ENCODE measurements around the gene TRIM65.
"Not testable (repeated sequence)": the region's sequence is repeated elsewhere in the genome, so short reads cannot be mapped to it uniquely, and the experiment has no call there.

TRIM65 gene

DNA sequence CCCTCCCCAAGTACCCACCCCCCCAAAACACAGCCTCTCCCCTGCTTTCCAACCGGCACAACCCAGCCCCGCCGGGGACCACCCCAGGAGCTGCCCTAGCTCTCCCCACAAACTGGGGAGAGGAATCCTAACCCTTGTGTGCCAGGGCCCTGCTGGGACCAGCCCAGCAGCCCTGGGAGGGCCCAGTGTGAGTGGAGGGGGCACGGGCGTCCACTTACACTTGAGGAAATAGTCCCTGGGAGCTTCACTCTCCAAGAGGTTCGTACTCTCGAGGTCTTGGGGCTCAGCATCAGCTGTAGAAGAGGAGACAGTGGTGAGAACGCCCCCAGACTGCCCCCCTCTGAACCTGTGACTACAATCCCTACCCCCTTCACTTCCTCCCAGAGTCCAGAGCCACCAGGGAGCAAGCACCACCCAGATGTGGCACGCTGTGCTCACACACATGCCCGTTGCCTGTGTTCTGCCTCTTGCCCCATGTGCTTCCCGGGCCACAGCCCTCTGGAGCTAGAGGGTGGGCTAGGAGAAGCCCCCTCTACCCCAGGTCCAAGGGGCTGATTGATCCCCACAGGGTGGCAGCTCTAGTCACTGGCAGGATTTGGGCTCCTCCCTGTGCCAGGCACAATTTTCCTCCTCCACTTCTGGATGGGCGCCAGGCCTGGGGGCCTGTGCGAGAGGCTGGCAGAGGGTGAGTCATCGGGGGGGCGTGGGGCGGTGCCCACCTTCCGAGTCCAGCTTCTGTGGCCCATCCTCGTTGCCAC is 21.4 kb downstream of the TRIM65 start:
- peak; percentile 54 for DNase-seq (ENCODE audit: low spot score)

DNA sequence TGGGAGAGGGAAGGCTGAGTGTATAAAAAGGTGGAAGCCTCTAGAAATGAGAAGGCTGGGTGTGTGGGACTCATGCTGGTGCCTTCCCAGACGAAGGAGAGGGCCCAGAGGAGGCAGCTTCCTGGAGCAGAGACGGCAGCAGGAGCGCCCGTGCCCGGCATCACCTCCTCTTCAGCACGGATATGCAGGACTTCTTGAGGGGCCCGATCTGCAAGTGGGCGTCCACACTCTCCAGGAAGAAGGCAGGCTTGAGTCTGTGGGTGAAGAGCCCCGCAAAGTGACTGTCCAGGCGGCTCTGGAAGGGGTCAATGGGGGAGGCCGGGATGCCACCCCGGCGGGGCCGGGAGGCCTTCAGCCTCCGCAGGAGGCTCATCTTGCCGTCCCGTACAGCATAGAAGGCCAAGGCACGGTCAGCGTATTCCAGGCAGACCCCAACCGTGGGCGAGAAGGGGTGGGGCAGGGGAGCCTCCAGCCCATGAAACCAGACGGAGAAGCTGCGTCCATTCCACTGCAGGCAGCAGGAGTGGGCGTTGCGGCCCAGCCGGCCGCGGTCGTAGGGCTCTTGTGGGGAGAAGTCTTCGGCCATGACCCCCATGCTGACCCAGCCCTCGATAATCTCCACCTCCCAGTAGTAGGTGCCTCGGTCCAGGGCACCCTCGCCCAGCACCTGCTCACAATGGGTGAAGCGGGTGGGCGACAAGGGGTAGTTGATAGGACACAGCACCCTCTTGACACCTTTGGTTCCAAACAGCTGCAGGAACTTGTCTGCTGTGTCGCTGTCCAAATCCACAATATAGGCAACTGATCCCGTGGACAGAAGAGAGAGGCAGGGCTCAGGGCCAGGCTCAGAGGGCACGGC is 22.2 kb downstream of the TRIM65 start:
- no peak for DNase-seq (ENCODE audit: low spot score)

DNA sequence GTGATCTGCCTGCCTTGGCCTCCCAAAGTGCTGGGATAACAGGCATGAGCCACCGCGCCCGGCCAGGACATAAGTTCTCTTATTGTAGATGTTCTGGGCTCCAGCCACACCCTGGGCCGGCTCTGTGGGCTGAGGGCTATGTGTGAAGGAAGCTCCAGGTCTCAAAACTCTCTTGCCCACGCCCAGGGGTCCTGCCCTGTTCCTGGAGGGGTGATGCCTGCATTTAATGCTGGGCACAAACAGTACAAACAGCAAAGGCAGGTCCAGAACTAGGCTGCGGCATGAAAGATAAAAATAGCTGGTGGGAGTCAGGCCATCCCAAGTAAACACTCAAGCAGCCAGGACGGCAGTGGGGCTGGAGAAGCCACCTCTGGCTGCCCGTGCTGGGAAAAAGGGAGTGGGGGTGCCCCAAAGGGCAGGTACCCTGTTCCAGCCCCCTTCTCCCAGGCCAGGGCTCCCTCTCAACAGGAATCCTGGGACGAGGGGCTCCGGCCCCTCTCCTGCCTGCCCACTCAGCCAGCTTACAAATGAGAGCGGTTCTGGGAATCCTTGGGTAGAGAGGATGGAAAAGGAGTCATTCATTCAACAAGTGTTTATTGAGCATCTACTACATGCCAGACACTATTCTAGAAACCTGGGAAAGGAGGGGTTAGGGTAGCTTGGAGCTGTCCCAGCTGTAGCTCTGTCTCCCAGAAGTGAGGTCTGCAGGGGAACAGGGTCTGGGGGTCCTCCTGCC is 23.0 kb downstream of the TRIM65 start:
- DNase-seq (ENCODE audit: low spot score), result no peak

DNA sequence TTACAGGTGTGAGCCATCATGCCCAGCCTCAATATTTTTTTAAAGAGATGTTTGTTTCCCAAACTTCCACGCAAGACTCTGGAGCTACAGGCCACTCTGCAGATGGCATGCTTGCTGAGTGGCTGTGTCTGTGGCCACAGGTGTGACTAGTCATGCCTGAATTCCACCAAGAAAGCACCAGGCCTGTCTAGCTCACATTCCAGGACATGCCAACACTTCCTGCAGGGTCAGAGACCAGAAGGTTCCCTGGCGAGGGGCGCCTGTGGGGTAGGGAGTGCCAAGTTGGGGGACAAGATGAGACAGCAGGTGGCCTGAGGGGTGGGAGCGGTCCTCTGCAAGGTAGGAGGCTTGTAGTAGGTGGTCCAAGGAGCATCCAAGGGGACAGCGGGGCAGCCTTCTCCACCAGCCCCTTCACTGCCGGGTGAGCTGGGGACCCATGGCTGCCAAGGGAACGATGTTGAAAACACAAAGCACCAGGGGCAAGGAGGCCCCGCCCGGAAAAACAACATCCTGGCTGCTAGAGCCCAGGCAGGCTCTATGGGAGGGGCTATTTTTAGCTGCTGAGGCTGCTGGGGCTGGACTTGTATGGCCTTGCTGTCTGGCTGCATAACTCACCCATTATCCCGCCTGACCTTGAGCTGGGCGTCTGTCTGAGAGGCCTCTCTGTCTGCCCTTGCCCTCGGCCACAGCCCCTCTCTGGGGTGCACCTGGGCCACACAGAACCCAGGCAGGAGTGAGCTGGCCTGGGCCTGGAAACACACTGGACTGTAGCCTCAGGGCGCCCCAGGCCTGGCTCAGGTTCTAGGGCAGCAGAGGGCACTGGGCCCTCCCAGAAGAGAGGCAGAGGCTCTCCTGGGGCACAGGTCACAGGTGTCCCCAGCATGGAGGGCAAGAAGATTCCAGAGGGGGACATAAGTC is 24.1 kb downstream of the TRIM65 start:
- DNase-seq (ENCODE audit: low spot score), result peak; percentile 70

DNA sequence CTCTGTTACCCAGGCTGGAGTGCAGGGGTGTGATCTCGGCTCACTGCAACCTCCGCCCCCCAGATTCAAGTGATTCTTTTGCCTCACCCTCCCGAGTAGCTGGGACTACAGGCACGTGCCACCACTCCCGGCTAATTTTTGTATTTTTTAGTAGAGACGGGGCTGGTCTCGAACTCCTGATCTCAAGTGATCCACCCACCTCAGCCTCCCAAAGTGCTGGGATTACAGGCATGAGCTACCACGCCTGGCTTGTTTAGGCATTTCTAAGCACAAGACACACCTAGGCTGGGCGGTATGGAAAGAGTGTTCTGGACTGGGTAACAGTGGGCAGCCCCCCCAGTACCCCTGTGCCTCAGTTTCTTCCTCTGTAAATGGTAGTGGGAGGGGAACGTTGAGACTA is 26.5 kb downstream of the TRIM65 start:
- not testable (repeated sequence) for DNase-seq (ENCODE audit: low spot score)

DNA sequence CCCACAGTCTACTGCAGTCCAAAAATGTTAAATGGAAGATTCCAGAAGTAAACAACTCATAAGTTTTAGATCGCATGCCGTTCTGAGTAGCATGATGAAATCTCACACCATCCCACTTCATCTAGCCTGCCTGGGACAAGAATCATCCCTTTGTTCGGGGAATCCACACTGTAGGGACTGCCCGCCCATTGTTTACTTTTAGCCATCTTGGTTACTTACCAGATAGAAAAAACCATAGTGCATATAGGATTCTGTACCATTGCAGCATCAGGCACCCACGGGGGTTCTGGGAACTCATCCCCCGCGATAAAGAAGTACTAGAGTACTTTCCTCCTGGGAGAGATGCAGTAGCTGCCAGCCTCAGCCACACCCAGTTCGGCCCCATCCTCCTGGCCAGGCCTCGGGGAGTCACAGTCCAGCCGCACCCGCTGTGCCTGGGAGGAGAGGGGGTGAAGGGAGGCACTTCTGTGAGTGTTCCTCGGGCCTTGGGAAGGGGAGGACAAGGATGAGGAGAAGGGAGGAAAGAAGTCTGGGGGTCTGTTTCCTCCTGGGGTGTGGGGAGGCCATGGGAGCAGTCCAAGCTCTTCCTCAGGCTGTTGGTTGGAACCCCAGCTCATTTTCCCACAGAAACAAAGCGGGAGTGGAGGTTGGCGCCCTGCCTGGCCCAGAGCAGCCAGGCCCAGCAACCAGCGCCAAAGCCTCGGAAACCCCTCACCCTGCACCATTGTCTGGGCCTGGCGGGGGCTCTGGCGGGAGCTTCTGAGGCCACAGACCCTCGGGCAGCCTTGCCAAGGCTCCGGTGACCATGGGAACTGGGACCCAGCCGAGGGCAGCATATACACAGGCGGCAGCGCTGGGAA is 27.2 kb downstream of the TRIM65 start:
- DNase-seq (ENCODE audit: low spot score), result peak; percentile 89

DNA sequence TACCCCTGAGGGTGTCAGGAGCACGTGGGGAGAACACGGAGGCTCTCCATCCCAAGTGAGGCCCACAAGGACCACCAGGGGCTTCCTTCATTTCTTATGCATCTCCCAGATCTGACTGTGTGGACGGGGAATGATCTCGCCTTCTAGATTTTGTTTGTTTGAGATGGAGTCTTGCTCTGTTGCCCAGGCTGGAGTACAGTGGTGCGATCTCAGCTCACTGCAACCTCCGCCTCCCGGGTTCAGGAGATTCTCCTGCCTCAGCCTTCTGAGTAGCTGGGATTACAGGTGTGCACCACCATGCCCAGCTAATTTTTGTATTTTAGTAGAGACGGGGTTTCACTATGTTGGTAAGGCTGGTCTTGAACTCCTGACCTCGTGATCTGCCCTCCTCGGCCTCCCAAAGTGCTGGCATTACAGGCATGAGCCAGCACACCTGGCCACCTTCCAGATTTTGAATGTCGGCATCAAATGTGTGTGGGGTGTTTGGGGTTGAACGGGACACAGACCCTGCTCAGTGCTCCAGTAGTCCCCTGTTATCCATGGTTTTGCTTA is 27.9 kb downstream of the TRIM65 start:
- DNase-seq (ENCODE audit: low spot score), result not testable (repeated sequence)

DNA sequence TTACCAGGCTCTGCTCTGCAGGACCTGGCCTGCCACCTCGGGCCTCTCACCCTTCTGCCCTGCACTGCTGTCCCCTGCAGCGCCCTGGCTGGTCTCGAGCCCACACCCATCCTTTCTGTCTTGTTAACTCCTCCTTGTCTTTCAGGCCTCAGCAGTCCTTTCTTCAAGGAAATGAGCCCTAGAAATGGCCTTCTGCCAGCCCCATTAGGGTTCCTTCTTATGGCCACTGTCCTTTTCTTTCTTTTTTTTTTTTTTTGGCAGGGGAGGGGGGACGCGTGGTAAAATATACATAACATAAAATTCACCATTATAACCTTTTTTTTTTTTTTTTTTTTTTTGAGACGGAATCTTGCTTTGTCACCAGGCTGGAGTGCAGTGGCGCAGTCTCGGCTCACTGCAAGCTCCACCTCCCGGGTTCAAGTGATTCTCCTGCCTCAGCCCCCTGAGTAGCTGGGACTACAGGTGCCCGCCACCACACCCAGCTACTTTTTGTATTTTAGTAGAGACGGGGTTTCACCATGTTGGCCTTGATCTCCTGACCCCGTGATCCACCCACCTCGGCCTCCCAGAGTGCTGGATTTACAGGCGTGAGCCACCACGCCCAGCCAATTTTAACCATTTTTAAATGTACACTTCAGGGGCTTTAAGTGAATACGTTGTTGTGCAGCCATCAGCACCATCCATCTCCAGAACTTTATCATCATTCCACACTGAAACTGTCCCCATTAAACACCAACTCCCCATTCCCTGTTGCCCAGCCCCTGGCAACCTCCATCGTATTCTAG is 31.2 kb downstream of the TRIM65 start:
- DNase-seq (ENCODE audit: low spot score), result not testable (repeated sequence)

DNA sequence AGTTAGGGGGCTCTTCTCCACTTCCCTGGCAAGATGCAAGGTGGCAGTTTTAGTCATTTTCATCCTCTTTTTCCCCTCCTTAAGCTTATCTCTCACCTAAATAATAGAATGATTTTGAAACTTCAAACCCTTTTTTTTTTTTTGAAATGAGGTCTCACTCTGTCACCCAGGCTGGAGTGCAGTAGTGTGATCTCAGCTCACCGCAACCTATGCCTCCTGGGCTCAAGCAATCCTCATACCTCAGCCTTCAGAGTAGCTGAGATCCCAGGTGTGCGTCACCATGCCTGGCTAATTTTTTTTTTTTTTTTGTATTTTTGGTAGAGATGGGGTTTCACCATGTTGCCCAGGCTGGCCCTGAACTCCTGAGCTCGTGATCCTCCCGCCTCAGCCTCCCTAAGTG is 31.9 kb downstream of the TRIM65 start:
- DNase-seq (ENCODE audit: low spot score), result not testable (repeated sequence)

DNA sequence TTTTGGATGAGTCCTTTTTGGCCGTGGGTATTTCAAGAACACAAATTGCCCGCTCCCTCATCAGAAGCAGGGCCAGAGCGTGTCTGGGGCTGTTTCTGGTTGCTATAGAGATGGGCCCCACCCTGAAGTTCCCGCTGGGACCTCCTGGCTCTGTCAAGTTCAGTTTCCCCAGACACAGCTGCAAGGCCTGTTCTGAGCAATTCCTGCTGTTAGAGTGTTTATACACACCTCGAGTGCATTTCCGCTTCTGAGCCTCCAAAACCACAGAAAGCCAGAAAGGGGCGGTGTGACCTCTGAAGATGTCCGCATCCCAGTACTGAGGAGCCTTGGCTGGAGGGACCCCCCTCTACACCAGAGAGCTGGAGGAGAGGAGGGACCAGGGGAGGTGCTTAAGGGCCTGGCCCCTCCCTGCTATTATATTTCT is 32.3 kb downstream of the TRIM65 start:
- no peak for DNase-seq (ENCODE audit: low spot score)

DNA sequence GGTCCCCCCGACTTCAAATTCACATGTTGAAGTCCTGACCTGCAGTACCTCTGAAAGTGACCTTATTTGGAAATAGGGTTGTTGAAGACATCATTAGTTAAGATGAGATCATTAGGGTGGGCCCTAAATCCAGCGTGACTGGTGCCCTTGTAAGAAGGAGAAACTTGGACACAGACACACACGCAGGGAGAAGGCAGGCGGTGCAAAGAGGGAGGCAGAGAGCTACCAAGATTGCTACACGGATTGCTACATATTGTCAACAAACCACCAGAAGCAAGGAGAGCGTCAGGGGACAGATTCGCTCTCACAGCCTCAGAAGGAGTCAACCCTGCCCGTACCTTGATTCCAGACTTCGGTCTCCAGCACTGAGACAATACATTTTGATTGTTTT is 34.8 kb downstream of the TRIM65 start:
- no peak for DNase-seq (ENCODE audit: low spot score)

DNA sequence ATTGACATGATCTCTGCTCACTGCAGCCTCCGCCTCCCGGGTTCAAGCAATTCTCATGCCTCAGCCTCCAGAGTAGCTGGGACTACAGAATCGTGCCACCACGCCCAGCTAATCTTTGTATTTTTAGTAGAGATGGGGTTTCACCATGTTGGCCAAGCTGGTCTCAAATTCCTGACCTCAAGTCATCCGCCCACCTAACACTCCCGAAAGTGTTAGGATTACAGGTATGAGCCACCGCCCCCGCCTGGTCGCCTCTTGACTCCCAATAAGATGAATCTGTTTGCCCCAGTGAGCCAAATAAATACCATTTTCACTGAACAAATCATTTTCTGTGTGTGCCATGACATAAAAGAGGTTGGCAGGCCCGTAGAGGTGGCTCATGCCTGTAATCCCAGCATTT is 37.4 kb downstream of the TRIM65 start:
- not testable (repeated sequence) for DNase-seq (ENCODE audit: low spot score)

DNA sequence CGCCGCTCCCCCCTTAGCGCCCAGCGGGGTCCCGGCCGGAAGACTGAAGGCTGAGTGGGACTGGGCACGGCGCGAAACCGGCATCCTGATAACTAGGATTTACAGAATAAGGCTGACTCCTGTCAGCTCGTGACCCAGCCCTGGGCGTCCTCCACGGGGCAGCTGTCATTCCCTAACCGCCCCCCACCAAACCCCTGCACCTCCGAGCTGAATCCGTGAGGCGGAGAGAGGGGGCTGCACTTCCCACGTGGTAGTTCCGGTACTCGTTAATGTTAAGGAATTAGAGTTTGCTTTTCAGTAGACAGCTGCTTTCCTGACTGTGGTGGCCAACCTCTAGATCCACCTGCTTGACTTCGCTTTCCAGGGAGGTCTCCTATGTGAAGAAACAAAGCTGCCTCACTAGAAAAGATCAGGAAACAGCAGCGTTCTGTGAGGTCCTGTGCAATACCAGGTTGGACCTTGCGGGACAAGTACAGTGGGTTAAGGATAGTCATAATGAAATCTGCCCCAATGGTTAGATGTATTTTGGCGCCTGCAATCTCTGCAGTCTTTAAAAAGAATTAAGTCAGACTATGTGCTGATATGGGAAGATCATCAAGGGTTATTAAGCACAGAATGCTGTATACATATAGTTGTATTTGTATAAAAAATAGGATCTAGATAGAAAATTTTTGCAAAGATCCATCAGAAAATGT is 40.5 kb downstream of the TRIM65 start:
- DNase-seq (ENCODE audit: low spot score), result no peak

DNA sequence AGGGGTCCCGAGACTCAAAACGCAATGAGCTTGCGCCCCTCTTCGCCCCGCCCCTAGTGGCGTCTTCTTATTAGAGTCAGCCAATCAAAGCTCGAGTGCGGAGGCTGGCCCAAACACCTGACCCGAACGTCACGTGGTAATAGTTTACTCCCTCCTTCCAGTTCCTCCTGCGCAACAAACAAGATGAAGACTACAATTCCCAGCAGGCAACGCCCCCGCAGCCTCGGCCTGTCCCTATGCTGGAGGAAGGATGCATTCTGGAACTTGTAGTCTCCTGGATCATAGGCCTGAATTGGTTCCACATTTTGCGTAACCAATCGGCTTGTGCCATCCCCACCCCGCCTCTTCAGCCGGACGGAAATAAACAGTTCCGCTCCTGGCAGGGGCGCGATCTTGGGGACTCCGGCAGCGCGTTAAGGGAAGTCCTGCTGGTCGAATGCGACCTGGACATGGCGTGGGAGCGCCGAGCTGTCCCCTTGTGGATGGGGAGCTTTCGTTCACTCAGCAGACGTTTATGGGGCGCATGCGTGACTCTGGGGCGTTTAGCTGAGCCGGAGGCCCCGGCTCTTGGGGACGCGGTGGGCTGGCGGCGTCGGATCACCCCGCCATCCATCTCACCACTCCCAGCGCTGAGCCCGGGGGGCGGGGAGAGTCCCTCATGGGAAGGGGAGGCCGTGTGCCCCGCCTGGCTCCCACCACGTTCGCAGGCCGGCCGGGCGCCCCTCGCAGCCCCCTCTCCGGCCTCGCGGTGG is 41.3 kb downstream of the TRIM65 start, which contains the start of gene WBP2:
Gene WBP2, minus strand, starts transcription at position 26 of the 752 bp plus-strand sequence. CDS start 38 bp downstream, outside the sequence.
- peak; percentile 100 for DNase-seq (ENCODE audit: low spot score)

DNA sequence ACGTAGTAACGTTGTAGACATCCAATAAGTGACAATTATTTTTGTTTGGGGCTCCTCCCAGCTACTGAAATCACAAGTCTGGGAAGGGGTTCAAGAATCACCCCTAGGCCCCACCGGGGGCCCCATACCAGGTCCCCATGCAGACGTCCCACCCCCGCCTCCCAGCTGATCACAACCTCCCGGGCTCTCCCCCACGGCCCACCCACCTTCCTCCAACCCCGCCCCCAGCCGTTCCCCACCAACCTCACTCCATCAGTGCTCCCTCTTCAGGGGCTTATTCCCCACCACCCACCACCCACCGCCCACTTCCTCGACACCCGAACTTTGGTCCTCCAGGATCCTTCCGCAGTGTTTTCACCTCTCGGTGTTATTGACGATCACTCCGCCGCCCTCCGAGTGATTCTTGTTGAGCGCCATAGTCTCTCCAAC is 41.9 kb downstream of the TRIM65 start:
- DNase-seq (ENCODE audit: low spot score), result no peak

DNA sequence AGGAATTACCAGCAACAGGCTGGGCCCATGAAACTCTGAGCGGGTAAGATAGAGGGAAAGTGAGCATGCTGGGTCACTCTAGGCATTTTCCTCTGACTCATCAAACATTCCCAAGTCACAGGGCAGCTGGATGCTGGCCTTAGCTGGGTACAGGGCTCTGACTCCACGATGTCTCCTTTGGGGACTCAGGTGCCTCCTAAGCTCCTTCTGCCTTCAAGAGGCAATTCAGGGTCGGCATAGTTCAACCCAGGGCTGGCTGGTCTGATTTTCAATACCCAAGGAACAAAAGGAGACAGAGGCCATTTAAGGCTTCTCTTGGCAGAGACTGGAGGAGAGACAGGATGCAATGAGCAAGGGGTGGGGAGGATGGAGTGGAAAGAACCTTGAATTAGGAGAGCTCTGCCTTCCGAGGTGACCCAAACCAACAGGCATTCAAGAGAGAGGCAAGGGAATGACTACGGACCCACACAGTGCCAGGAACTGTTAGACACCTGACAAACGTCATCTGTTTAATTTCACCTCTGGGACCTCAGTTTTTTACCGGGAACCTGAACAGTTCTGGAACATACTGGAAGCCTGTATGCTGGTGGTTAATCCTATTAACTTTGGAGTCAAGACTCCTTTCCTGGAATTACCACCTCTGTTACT is 42.5 kb downstream of the TRIM65 start:
- peak; percentile 41 for DNase-seq (ENCODE audit: low spot score)

DNA sequence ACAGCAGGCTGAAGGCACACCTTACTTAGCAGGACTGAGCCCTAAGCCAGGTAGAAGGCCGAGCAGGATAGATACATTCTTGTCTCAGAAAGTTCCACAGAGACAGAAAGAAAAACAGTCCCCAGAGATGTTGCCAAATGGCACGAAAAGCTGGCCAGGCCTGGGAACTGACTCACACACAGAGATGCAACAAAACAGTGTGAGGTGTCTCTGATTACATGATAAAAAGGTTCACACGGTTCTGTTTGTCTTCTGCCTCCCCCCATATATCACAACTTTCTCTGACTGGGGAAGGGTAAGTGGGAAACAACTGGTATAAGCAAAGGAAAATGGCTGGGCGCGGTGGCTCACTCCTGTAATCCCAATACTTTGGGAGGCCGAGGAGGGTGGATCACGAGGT is 43.3 kb downstream of the TRIM65 start:
- no peak for DNase-seq (ENCODE audit: low spot score)

All from globus pallidus (tissue), 1 donor.